PC-3 (cell line): ENCODE measurements around the gene SYNGR2. TPM values are rescaled to one million over a fixed set of nuclear protein-coding genes. Genes with fewer than 3 reads are reported as not detected.

Source experiments
- ATAC-seq: fragments of 200-7000 bp; cut with Tn5 transposase; 2 replicates; pipeline ENCODE4 v1.9.1; 2020; ENCODE audit warnings: mild to moderate bottlenecking, moderate library complexity
- BruUV-seq: library from RNA; stranded (reverse); fragments of 400-500 nt; replicated peaks from 2 replicates; lab custom pipeline; 2021; lab: Mats Ljungman, UMichigan
- CTCF ChIA-PET: fragments of 300-600 bp; sonication (Branson Sonifier 250); formaldehyde crosslinking; loops from one replicate; lab custom pipeline; 2022; ENCODE audit warnings: antibody characterized with exemption; lab: Charles Lee
- POLR2A ChIA-PET: fragments of 300-600 bp; sonication (Branson Sonifier 250); formaldehyde crosslinking; loops from one replicate; lab custom pipeline; 2022; ENCODE audit warnings: antibody characterized with exemption; ENCODE audit not compliant: unreplicated experiment; lab: Charles Lee
- DNase-seq: peaks from one replicate; pipeline ENCODE4 v3.0.0-alpha.2; 2015
- H2AFZ ChIP-seq: fragments of 300-600 bp; sonication (generic); 2 replicates; pipeline ENCODE4 v1.6.0; 2016; ENCODE audit warnings: antibody characterized with exemption, low read length
- H3F3A ChIP-seq: fragments of 300-600 bp; sonication (generic); one replicate; pipeline ENCODE4 v1.6.0; 2017; ENCODE audit warnings: antibody characterized with exemption, low read length, control low read depth, mild to moderate bottlenecking; ENCODE audit not compliant: unreplicated experiment
- H3K27ac ChIP-seq: fragments of 300-600 bp; sonication (generic); 2 replicates; pipeline ENCODE4 v1.5.1; 2016; ENCODE audit warnings: mild to moderate bottlenecking, low read length
- H3K27me3 ChIP-seq: fragments of 300-600 bp; sonication (generic); 2 replicates; pipeline ENCODE4 v1.6.1; 2016; ENCODE audit warnings: low read length, mixed read lengths
- H3K36me3 ChIP-seq: fragments of 300-600 bp; sonication (generic); 2 replicates; pipeline ENCODE4 v1.6.1; 2016; ENCODE audit warnings: low read depth, mixed run types, low read length, mixed read lengths
- H3K4me1 ChIP-seq: fragments of 300-600 bp; sonication (generic); 2 replicates; pipeline ENCODE4 v1.5.1; 2016; ENCODE audit warnings: low read length; ENCODE audit not compliant: insufficient read depth
- H3K4me2 ChIP-seq: fragments of 300-600 bp; sonication (generic); 2 replicates; pipeline ENCODE4 v1.6.0; 2016; ENCODE audit warnings: low read length
- H3K4me3 ChIP-seq: fragments of 300-600 bp; sonication (generic); 2 replicates; pipeline ENCODE4 v1.5.1; 2016; ENCODE audit warnings: mild to moderate bottlenecking, low read length, mixed read lengths
- H3K79me2 ChIP-seq: fragments of 300-600 bp; sonication (generic); 2 replicates; pipeline ENCODE4 v1.6.1; 2017; ENCODE audit warnings: low read length, mixed read lengths
- H3K9ac ChIP-seq: fragments of 300-600 bp; sonication (generic); 2 replicates; pipeline ENCODE4 v1.6.0; 2016; ENCODE audit warnings: mild to moderate bottlenecking, low read length
- H3K9me2 ChIP-seq: fragments of 300-600 bp; sonication (generic); replicated peaks from 2 replicates; pipeline ENCODE4 v1.6.1; 2016; ENCODE audit warnings: mixed run types, low read length, mixed read lengths
- H3K9me3 ChIP-seq: fragments of 300-600 bp; sonication (generic); 2 replicates; pipeline ENCODE4 v1.6.1; 2016; ENCODE audit warnings: low read length, mixed read lengths
- H4K20me1 ChIP-seq: fragments of 300-600 bp; sonication (generic); 2 replicates; pipeline ENCODE4 v1.6.1; 2016; ENCODE audit warnings: low read length, mixed read lengths
- EZH2 ChIP-seq: fragments of 300-600 bp; sonication (generic); IDR thresholded peaks from one replicate; pipeline ENCODE4 v1.6.1; 2017; ENCODE audit warnings: antibody characterized with exemption, mild to moderate bottlenecking, low read length; ENCODE audit not compliant: unreplicated experiment
- EZH2phosphoT487 ChIP-seq: fragments of 300-600 bp; sonication (generic); IDR thresholded peaks from 2 replicates; pipeline ENCODE4 v1.6.1; 2018; ENCODE audit warnings: mild to moderate bottlenecking, antibody characterized with exemption, low read length, borderline replicate concordance
- intact Hi-C: fragments of 100-400 bp; cut with micrococcal nuclease; formaldehyde crosslinking; loops from 2 replicates; pipeline ENCODE4 v1.9.0; 2023
- total RNA-seq: library from RNA; depleted of rRNA; stranded (reverse); fragments of >200 nt; gene quantifications from 2 replicates; pipeline ENCODE4 v1.2.3, GENCODE V29; 2014
- TF ChIP-seq, protein P1 (sequence below): fragments of 300-600 bp; sonication (generic); conservative IDR thresholded peaks from 2 replicates; pipeline ENCODE4 v1.5.1; 2017; ENCODE audit warnings: antibody characterized with exemption, low read depth, mild to moderate bottlenecking, low read length

Gene SYNGR2
- total RNA-seq, 1 experiment from 2014 or later: 213 TPM

DNA sequence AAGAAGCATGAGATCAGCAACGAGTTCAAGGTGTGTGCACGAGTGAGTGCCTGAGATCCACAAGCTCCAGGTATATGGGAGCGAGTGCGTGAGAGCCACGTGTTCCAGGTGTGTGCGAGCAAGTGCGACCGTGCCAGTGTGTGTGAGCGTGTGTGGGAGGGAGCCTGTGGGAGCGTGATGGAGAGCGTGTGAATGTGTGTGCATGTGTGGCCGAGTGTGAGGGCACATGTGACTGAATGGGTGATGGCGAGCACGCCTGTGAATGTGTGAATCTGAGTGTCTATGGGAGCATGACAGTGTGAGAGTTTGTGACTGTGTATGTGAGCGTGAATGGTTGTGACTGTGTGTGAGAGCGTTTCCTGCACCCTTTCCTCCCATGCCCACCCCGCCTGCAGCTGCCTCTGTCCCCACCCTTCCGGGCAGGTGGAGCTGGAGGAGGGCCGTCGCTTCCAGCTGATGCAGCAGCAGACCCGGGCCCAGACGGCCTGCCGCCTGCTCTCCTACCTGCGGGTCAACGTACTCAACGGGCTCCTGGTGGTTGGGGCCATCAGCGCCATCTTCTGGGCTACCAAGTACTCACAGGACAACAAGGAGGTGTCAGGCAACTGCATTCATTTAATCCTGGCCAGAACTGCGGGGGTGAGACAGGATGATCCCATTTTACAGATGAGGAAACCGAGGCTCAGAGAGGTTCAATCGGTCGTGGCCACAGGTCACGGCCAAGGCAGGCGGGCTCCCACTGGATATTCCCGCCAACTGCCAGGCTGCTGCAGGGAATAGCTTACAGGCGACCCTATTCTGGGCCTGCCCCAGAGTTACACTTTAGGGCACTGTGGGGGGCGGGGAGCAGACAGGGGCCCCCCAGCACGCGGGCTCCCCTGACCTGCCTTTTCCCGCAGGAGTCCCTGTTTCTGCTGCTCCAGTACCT, 34.1 kb upstream of the SYNGR2 start:
- no peak overlapping the region for H3K4me2 ChIP-seq
- no peak overlapping the region for H2AFZ ChIP-seq
- H3K27me3 ChIP-seq: no peaks in the 10 kb centered on the region
- no TSS peak for BruUV-seq
- intact Hi-C loops: loop anchor here (1.0 kb wide), 2 partner anchors 49 to 115 kb away; no protein-coding TSS in a partner anchor
- H3K9ac ChIP-seq: no peak overlapping the region
- POLR2A ChIA-PET: no interaction called here
- no peaks in the 10 kb centered on the region for H3K9me3 ChIP-seq
- peaks cover 12% of the 10 kb centered on the region for H3K4me1 ChIP-seq
- no peaks in the 10 kb centered on the region for H3K79me2 ChIP-seq
- TF ChIP-seq, protein P1, sequence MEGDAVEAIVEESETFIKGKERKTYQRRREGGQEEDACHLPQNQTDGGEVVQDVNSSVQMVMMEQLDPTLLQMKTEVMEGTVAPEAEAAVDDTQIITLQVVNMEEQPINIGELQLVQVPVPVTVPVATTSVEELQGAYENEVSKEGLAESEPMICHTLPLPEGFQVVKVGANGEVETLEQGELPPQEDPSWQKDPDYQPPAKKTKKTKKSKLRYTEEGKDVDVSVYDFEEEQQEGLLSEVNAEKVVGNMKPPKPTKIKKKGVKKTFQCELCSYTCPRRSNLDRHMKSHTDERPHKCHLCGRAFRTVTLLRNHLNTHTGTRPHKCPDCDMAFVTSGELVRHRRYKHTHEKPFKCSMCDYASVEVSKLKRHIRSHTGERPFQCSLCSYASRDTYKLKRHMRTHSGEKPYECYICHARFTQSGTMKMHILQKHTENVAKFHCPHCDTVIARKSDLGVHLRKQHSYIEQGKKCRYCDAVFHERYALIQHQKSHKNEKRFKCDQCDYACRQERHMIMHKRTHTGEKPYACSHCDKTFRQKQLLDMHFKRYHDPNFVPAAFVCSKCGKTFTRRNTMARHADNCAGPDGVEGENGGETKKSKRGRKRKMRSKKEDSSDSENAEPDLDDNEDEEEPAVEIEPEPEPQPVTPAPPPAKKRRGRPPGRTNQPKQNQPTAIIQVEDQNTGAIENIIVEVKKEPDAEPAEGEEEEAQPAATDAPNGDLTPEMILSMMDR: peak; percentile 85
- TF ChIP-seq EZH2phosphoT487 (no peak), EZH2 (no peak)
- H4K20me1 ChIP-seq: no peaks in the 10 kb centered on the region
- no peak overlapping the region for H3K4me3 ChIP-seq
- CTCF ChIA-PET: no interaction called here
- H3F3A ChIP-seq: peaks cover 3% of the 10 kb centered on the region
- no peaks in the 10 kb centered on the region for H3K9me2 ChIP-seq
- H3K27ac ChIP-seq: no peak overlapping the region
- no peaks in the 10 kb centered on the region for H3K36me3 ChIP-seq
- ATAC-seq (peak; percentile 62), DNase-seq (peak; percentile 73)

DNA sequence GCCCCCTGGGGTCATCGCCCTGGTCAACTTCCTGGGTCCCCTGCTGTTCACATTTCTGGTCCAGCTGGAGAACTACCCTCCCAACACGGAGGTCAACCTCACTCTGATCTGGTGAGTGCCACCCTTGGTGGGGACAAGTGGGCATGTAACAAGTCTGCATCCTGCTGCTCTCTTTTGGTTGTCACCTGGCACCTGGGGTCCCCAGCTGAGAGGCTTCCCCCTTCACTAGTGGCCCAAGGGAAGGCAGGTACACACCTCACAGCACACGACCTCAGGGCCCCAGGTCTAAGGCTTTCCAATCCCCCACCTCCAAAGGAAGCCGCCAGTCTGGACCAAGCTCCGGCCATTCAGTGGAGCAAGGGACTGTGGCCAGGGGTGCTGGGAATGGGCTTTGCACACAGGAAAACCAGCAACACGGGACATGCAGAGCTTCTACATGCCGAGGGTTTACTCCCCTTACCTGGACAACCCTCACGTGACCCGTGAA, 33.4 kb upstream of the SYNGR2 start:
- H3K9me3 ChIP-seq: no peaks in the 10 kb centered on the region
- ChIA-PET CTCF (no interaction called here), POLR2A (no interaction called here)
- no peak for DNase-seq
- no peak overlapping the region for H2AFZ ChIP-seq
- no peaks in the 10 kb centered on the region for H3K36me3 ChIP-seq
- TF ChIP-seq, protein P1: no peak
- TF ChIP-seq EZH2 (no peak), EZH2phosphoT487 (no peak)
- peaks cover 11% of the 10 kb centered on the region for H3K4me1 ChIP-seq
- H3K9me2 ChIP-seq: no peaks in the 10 kb centered on the region
- no peak overlapping the region for H3K4me3 ChIP-seq
- ATAC-seq: no peak
- intact Hi-C loops: loop anchor here (1.0 kb wide), 2 partner anchors 50 to 116 kb away; no protein-coding TSS in a partner anchor
- H3K79me2 ChIP-seq: no peaks in the 10 kb centered on the region
- H3K27me3 ChIP-seq: no peaks in the 10 kb centered on the region
- no peaks in the 10 kb centered on the region for H4K20me1 ChIP-seq
- H3F3A ChIP-seq: peaks cover 3% of the 10 kb centered on the region
- BruUV-seq: no TSS peak
- H3K27ac ChIP-seq: no peak overlapping the region
- no peak overlapping the region for H3K9ac ChIP-seq
- no peak overlapping the region for H3K4me2 ChIP-seq
